PC-3 (cell line): ENCODE results near the gene FRMPD4. TPM values are rescaled to one million over a fixed set of nuclear protein-coding genes. Genes with fewer than 3 reads are reported as not detected.

Experiments used
- ATAC-seq: fragments of 200-7000 bp; cut with Tn5 transposase; 2 replicates; pipeline ENCODE4 v1.9.1; 2020; ENCODE audit warnings: mild to moderate bottlenecking, moderate library complexity
- BruUV-seq: library from RNA; stranded (reverse); fragments of 400-500 nt; replicated peaks from 2 replicates; lab custom pipeline; 2021; lab: Mats Ljungman, UMichigan
- CTCF ChIA-PET: fragments of 300-600 bp; sonication (Branson Sonifier 250); formaldehyde crosslinking; loops from one replicate; lab custom pipeline; 2022; ENCODE audit warnings: antibody characterized with exemption; lab: Charles Lee
- POLR2A ChIA-PET: fragments of 300-600 bp; sonication (Branson Sonifier 250); formaldehyde crosslinking; loops from one replicate; lab custom pipeline; 2022; ENCODE audit warnings: antibody characterized with exemption; ENCODE audit not compliant: unreplicated experiment; lab: Charles Lee
- DNase-seq: peaks from one replicate; pipeline ENCODE4 v3.0.0-alpha.2; 2015
- H2AFZ ChIP-seq: fragments of 300-600 bp; sonication (generic); 2 replicates; pipeline ENCODE4 v1.6.0; 2016; ENCODE audit warnings: antibody characterized with exemption, low read length
- H3F3A ChIP-seq: fragments of 300-600 bp; sonication (generic); one replicate; pipeline ENCODE4 v1.6.0; 2017; ENCODE audit warnings: antibody characterized with exemption, low read length, control low read depth, mild to moderate bottlenecking; ENCODE audit not compliant: unreplicated experiment
- H3K27ac ChIP-seq: fragments of 300-600 bp; sonication (generic); 2 replicates; pipeline ENCODE4 v1.5.1; 2016; ENCODE audit warnings: mild to moderate bottlenecking, low read length
- H3K27me3 ChIP-seq: fragments of 300-600 bp; sonication (generic); 2 replicates; pipeline ENCODE4 v1.6.1; 2016; ENCODE audit warnings: low read length, mixed read lengths
- H3K36me3 ChIP-seq: fragments of 300-600 bp; sonication (generic); 2 replicates; pipeline ENCODE4 v1.6.1; 2016; ENCODE audit warnings: low read depth, mixed run types, low read length, mixed read lengths
- H3K4me1 ChIP-seq: fragments of 300-600 bp; sonication (generic); 2 replicates; pipeline ENCODE4 v1.5.1; 2016; ENCODE audit warnings: low read length; ENCODE audit not compliant: insufficient read depth
- H3K4me2 ChIP-seq: fragments of 300-600 bp; sonication (generic); 2 replicates; pipeline ENCODE4 v1.6.0; 2016; ENCODE audit warnings: low read length
- H3K4me3 ChIP-seq: fragments of 300-600 bp; sonication (generic); 2 replicates; pipeline ENCODE4 v1.5.1; 2016; ENCODE audit warnings: mild to moderate bottlenecking, low read length, mixed read lengths
- H3K79me2 ChIP-seq: fragments of 300-600 bp; sonication (generic); 2 replicates; pipeline ENCODE4 v1.6.1; 2017; ENCODE audit warnings: low read length, mixed read lengths
- H3K9ac ChIP-seq: fragments of 300-600 bp; sonication (generic); 2 replicates; pipeline ENCODE4 v1.6.0; 2016; ENCODE audit warnings: mild to moderate bottlenecking, low read length
- H3K9me2 ChIP-seq: fragments of 300-600 bp; sonication (generic); replicated peaks from 2 replicates; pipeline ENCODE4 v1.6.1; 2016; ENCODE audit warnings: mixed run types, low read length, mixed read lengths
- H3K9me3 ChIP-seq: fragments of 300-600 bp; sonication (generic); 2 replicates; pipeline ENCODE4 v1.6.1; 2016; ENCODE audit warnings: low read length, mixed read lengths
- H4K20me1 ChIP-seq: fragments of 300-600 bp; sonication (generic); 2 replicates; pipeline ENCODE4 v1.6.1; 2016; ENCODE audit warnings: low read length, mixed read lengths
- CTCF ChIP-seq: fragments of 300-600 bp; sonication (generic); conservative IDR thresholded peaks from 2 replicates; pipeline ENCODE4 v1.5.1; 2017; ENCODE audit warnings: antibody characterized with exemption, low read depth, mild to moderate bottlenecking, low read length
- EZH2 ChIP-seq: fragments of 300-600 bp; sonication (generic); IDR thresholded peaks from one replicate; pipeline ENCODE4 v1.6.1; 2017; ENCODE audit warnings: antibody characterized with exemption, mild to moderate bottlenecking, low read length; ENCODE audit not compliant: unreplicated experiment
- EZH2phosphoT487 ChIP-seq: fragments of 300-600 bp; sonication (generic); IDR thresholded peaks from 2 replicates; pipeline ENCODE4 v1.6.1; 2018; ENCODE audit warnings: mild to moderate bottlenecking, antibody characterized with exemption, low read length, borderline replicate concordance
- intact Hi-C: fragments of 100-400 bp; cut with micrococcal nuclease; formaldehyde crosslinking; loops from 2 replicates; pipeline ENCODE4 v1.9.0; 2023
- total RNA-seq: library from RNA; depleted of rRNA; stranded (reverse); fragments of >200 nt; gene quantifications from 2 replicates; pipeline ENCODE4 v1.2.3, GENCODE V29; 2014

Gene FRMPD4
- total RNA-seq, 1 experiment from 2014 or later, result 0.15 TPM

GRCh38 chrX:12582649-12583048, 444.4 kb downstream of the FRMPD4 start:
- TF ChIP-seq CTCF (no peak), EZH2 (no peak), EZH2phosphoT487 (no peak)
- DNase-seq, result no peak
- CTCF ChIA-PET, result no interaction called here
- Histone ChIP-seq H2AFZ (no peak overlapping the region), H3K4me2 (no peak overlapping the region), H3K79me2 (no peaks in the 10 kb centered on the region), H3K9me3 (no peaks in the 10 kb centered on the region), H3K9ac (no peak overlapping the region), H3K4me1 (peaks cover 30% of the 10 kb centered on the region), H3K4me3 (no peak overlapping the region), H3F3A (peaks cover 4% of the 10 kb centered on the region), H3K27ac (no peak overlapping the region), H3K27me3 (no peaks in the 10 kb centered on the region), H3K36me3 (no peaks in the 10 kb centered on the region), H3K9me2 (no peaks in the 10 kb centered on the region), H4K20me1 (no peaks in the 10 kb centered on the region)
- ATAC-seq, result no peak
- intact Hi-C loops, result no loop called here
- POLR2A ChIA-PET, result no interaction called here
- BruUV-seq, result no TSS peak

GRCh38 chrX:12583543-12583942, 445.3 kb downstream of the FRMPD4 start:
- Histone ChIP-seq H3K4me2 (no peak overlapping the region), H3K9me3 (no peaks in the 10 kb centered on the region), H3K9me2 (no peaks in the 10 kb centered on the region), H3K4me1 (peaks cover 30% of the 10 kb centered on the region), H3K27me3 (no peaks in the 10 kb centered on the region), H2AFZ (no peak overlapping the region), H3K36me3 (no peaks in the 10 kb centered on the region), H3K27ac (no peak overlapping the region), H3K9ac (no peak overlapping the region), H3K79me2 (no peaks in the 10 kb centered on the region), H4K20me1 (no peaks in the 10 kb centered on the region), H3F3A (peaks cover 4% of the 10 kb centered on the region), H3K4me3 (no peak overlapping the region)
- DNase-seq (no peak), ATAC-seq (no peak)
- intact Hi-C loops, result no loop called here
- no TSS peak for BruUV-seq
- TF ChIP-seq CTCF (no peak), EZH2 (no peak), EZH2phosphoT487 (no peak)
- POLR2A ChIA-PET, result no interaction called here
- CTCF ChIA-PET, result no interaction called here

- no peaks in the 10 kb centered on the region for H3K27me3 ChIP-seq
- H3K36me3 ChIP-seq, result no peaks in the 10 kb centered on the region
- H3K79me2 ChIP-seq, result no peaks in the 10 kb centered on the region
- intact Hi-C loops, result loop anchor here (1.0 kb wide), 1 partner anchor 106 kb away; no protein-coding TSS in a partner anchor
- no peak for DNase-seq
- no peak overlapping the region for H2AFZ ChIP-seq
- no peak overlapping the region for H3K4me2 ChIP-seq
- no peak overlapping the region for H3K9ac ChIP-seq
- H3K27ac ChIP-seq, result no peak overlapping the region
- ATAC-seq, result no peak
- no peaks in the 10 kb centered on the region for H4K20me1 ChIP-seq
- no TSS peak for BruUV-seq
- no peak for TF ChIP-seq EZH2
- no peak for TF ChIP-seq CTCF
- H3K4me1 ChIP-seq, result no peaks in the 10 kb centered on the region
- H3K9me3 ChIP-seq, result no peaks in the 10 kb centered on the region
- no peaks in the 10 kb centered on the region for H3F3A ChIP-seq
- H3K9me2 ChIP-seq, result no peaks in the 10 kb centered on the region
- ChIA-PET CTCF (interaction anchor here (0.5 kb wide), 1 partner anchor 176 kb away, joined by 11 read pairs; no protein-coding TSS in a partner anchor), POLR2A (no interaction called here)
- no peak overlapping the region for H3K4me3 ChIP-seq
Observed at GRCh38 chrX:12595720-12596119, 457.4 kb downstream of the FRMPD4 start.
